Gastrocnemius medialis (tissue), 4 donors: Measurements from ENCODE around the gene ADGRG4. TPM values are rescaled to one million over a fixed set of nuclear protein-coding genes. Genes with fewer than 3 reads are reported as not detected.

Experiments used
- ATAC-seq, 2 donors: fragments of 150-250 bp; one replicate each; pipeline ENCODE4 v1.9.1; 2016
- DNase-seq, 2 donors: peaks; one replicate each; pipeline ENCODE4 v3.0.0-alpha.2; 2019
- H3K27ac ChIP-seq, 4 donors: fragments of 200-600 bp; sonication (generic); 1 replicate in 1 of 4; 2 replicates in 3 of 4; pipeline ENCODE4 v1.5.1; 2016 to 2018; ENCODE audit warnings: mild to moderate bottlenecking in 2 of 4, moderate library complexity in 1 of 4
- H3K27me3 ChIP-seq, 3 donors: fragments of 200-600 bp; sonication (generic) in 2 of 3; 1 replicate in 1 of 3; 2 replicates in 2 of 3; pipeline versions ENCODE4 v1.5.1 to v1.6.0; 2016 to 2019; ENCODE audit warnings: mild to moderate bottlenecking in 1 of 3, moderate library complexity in 1 of 3
- H3K36me3 ChIP-seq, 2 donors: fragments of 200-600 bp; sonication (generic) in 1 of 2; one replicate each; pipeline ENCODE4 v1.5.1; 2017 to 2018
- H3K4me1 ChIP-seq, 2 donors: fragments of 200-600 bp; sonication (generic) in 1 of 2; one replicate each; pipeline ENCODE4 v1.5.1; 2016 to 2017; ENCODE audit warnings: mild to moderate bottlenecking in 2 of 2
- H3K4me3 ChIP-seq, 4 donors: fragments of 200-600 bp; sonication (generic) in 3 of 4; 1 replicate in 1 of 4; 2 replicates in 3 of 4; pipeline ENCODE4 v1.5.1; 2016 to 2019; ENCODE audit warnings: mild to moderate bottlenecking in 2 of 4
- H3K9me3 ChIP-seq, 3 donors: fragments of 200-600 bp; sonication (generic) in 2 of 3; 1 replicate in 1 of 3; 2 replicates in 2 of 3; pipeline ENCODE4 v1.5.1; 2016 to 2019
- POLR2A ChIP-seq, 2 donors: fragments of 450-650 bp; IDR thresholded peaks; one replicate each; pipeline ENCODE4 v1.6.1; 2017; ENCODE audit warnings: antibody characterized with exemption in 2 of 2, mild to moderate bottlenecking in 2 of 2, moderate library complexity in 2 of 2
- in situ Hi-C, 4 donors: fragments of 200-750 bp; cut with MboI; loops; one replicate each; pipeline versions ENCODE4 v1.15.0 to v1.8.0; 2017; ENCODE audit warnings: low sequenced_read_pairs in 4 of 4
- intact Hi-C: fragments of 100-400 bp; cut with DNase I; formaldehyde crosslinking; loops from one replicate; pipeline ENCODE4 v1.15.1; 2023; ENCODE audit warnings: low total_unique reads
- total RNA-seq, 4 donors: library from RNA; depleted of rRNA; stranded (reverse); fragments of >200 nt; gene quantifications; one replicate each; pipeline versions ENCODE4 v1.1.0 to v1.2.3, GENCODE V29; 2016
- TF ChIP-seq, protein P1 (sequence below), 5 experiments: fragments of 450-650 bp in 3 of 5; fragments of 200-600 bp in 2 of 5; sonication (generic) in 2 of 5; IDR thresholded peaks in 4 of 5; conservative IDR thresholded peaks in 1 of 5; 1 replicate in 4 of 5; 2 replicates in 1 of 5; pipeline ENCODE4 v1.5.1; 2016 to 2019; ENCODE audit warnings: antibody characterized with exemption in 5 of 5, mild to moderate bottlenecking in 3 of 5, moderate library complexity in 3 of 5

Gene ADGRG4
- total RNA-seq, 4 donors from 2014 or later, result 0.04 TPM; not detected in 3

DNA sequence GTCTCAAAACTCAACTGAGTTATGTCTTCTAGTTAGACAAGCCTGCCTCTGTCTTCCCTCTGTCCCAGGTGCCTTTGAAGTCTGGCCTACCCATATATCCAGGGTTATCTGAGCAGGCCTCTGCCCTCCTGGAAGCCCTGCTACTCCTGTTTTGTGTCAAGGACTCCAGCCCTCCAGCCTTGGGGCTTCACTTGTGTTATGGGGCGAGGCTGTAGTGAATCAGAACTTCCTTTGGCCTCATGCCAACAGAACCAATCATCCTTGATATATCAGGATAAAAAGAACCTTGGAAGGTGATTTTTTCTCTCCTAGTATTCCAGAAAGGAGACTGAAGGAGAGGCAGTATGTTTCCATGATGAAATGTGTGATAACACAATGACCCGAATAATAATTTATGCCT, 8.9 kb upstream of the ADGRG4 start:
- Histone ChIP-seq H3K4me3 (no peak overlapping the region), H3K36me3 (no peaks in the 10 kb centered on the region), H3K9me3 (no peaks in the 10 kb centered on the region), H3K27ac (no peak overlapping the region), H3K4me1 (no peaks in the 10 kb centered on the region), H3K27me3 (no peaks in the 10 kb centered on the region)
- DNase-seq (no peak), ATAC-seq (no peak)
- intact Hi-C loops (no loop called here), in situ Hi-C loops (no loop called here)
- no peak for TF ChIP-seq POLR2A (IDR thresholded peaks at IDR 0.05)
- TF ChIP-seq, protein P1, sequence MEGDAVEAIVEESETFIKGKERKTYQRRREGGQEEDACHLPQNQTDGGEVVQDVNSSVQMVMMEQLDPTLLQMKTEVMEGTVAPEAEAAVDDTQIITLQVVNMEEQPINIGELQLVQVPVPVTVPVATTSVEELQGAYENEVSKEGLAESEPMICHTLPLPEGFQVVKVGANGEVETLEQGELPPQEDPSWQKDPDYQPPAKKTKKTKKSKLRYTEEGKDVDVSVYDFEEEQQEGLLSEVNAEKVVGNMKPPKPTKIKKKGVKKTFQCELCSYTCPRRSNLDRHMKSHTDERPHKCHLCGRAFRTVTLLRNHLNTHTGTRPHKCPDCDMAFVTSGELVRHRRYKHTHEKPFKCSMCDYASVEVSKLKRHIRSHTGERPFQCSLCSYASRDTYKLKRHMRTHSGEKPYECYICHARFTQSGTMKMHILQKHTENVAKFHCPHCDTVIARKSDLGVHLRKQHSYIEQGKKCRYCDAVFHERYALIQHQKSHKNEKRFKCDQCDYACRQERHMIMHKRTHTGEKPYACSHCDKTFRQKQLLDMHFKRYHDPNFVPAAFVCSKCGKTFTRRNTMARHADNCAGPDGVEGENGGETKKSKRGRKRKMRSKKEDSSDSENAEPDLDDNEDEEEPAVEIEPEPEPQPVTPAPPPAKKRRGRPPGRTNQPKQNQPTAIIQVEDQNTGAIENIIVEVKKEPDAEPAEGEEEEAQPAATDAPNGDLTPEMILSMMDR (IDR thresholded peaks at IDR 0.05 in 4 of 5, conservative IDR thresholded peaks at IDR 0.05 in 1 of 5), result no peak

DNA sequence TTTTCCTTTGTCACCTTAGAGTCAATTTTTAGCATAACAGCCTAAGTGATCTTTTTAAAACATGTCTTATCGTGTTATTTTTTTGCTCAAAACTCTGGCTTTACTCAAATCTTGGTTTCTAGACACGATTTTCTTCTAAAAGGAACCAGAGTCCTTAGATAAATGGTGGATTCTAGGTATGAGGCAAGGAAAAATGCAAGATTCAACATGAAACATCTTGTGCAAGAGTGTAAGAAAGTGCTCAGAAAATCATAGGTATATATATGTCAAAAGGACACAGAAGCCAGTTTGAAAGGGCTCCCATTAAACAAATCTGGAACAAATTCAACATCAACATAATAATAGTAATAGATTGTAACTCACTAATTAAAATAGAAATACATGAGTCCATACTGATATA, 8.1 kb upstream of the ADGRG4 start:
- ATAC-seq, result no peak
- H3K27ac ChIP-seq, result no peak overlapping the region

DNA sequence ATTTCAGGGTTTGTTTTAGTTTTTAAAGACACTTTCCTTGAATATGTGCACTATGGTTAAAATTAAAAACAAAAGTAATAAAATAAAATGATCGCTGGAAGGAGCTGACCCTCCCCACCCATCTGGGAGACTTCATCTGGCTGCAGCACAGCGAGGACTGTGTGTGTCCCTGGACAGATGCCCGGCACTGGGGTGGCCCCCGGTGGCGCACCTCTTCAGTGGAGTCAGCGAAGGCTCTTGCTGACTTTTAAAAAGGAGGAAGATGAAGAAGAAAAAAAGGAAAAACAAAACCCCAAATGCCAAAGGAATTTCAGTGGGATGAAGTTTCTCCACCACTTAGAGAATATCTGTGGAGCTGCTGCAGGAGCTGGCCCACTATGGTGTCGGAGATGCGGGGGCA, 5.4 kb upstream of the ADGRG4 start:
- TF ChIP-seq, protein P1 (IDR thresholded peaks at IDR 0.05 in 4 of 5, conservative IDR thresholded peaks at IDR 0.05 in 1 of 5), result no peak
- no peak for TF ChIP-seq POLR2A (IDR thresholded peaks at IDR 0.05)
- ATAC-seq (no peak), DNase-seq (no peak)
- no peaks in the 10 kb centered on the region for H3K4me1 ChIP-seq
- no peaks in the 10 kb centered on the region for H3K9me3 ChIP-seq
- in situ Hi-C loops, result no loop called here
- H3K36me3 ChIP-seq, result no peaks in the 10 kb centered on the region
- no peak overlapping the region for H3K27ac ChIP-seq
- H3K4me3 ChIP-seq, result no peak overlapping the region
- no peaks in the 10 kb centered on the region for H3K27me3 ChIP-seq
- intact Hi-C loops, result no loop called here

More for the DNA sequence above, 8.1 kb upstream of the ADGRG4 start:
- Histone ChIP-seq H3K36me3 (no peaks in the 10 kb centered on the region), H3K4me1 (no peaks in the 10 kb centered on the region), H3K4me3 (no peak overlapping the region), H3K9me3 (no peaks in the 10 kb centered on the region), H3K27me3 (no peaks in the 10 kb centered on the region)
- in situ Hi-C loops (no loop called here), intact Hi-C loops (no loop called here)
- no peak for DNase-seq
- no peak for TF ChIP-seq POLR2A (IDR thresholded peaks at IDR 0.05)
- TF ChIP-seq, protein P1 (IDR thresholded peaks at IDR 0.05 in 4 of 5, conservative IDR thresholded peaks at IDR 0.05 in 1 of 5), result no peak

DNA sequence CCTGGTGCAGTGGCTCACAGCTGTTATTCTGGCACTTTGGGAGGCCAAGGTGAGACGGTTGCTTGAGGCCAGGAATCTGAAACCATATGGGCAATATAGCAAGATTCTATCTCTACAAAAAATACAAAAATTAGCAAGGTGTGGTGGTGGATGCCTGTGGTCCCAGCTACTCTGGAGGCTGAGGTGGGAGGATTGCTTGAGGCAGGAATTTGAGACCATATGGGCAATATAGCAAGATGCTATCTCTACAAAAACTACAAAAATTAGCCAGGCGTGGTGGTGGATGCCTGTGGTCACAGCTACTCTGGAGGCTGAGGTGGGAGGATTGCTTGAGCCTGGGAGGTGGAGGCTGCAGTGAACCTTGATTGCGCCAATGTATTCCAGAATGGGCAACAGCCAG, 2.3 kb downstream of the ADGRG4 start:
- H3K4me3 ChIP-seq, result no peak overlapping the region
- no peak for DNase-seq
- in situ Hi-C loops (no loop called here), intact Hi-C loops (no loop called here)
- no peaks in the 10 kb centered on the region for H3K36me3 ChIP-seq
- ATAC-seq, result no peak
- TF ChIP-seq, protein P1 (IDR thresholded peaks at IDR 0.05 in 4 of 5, conservative IDR thresholded peaks at IDR 0.05 in 1 of 5), result no peak
- no peak for TF ChIP-seq POLR2A (IDR thresholded peaks at IDR 0.05)
- no peaks in the 10 kb centered on the region for H3K9me3 ChIP-seq
- peaks cover 0 to 4% (median 0%) of the 10 kb centered on the region in 3 donors for H3K27me3 ChIP-seq
- no peaks in the 10 kb centered on the region for H3K4me1 ChIP-seq
- H3K27ac ChIP-seq, result no peak overlapping the region

DNA sequence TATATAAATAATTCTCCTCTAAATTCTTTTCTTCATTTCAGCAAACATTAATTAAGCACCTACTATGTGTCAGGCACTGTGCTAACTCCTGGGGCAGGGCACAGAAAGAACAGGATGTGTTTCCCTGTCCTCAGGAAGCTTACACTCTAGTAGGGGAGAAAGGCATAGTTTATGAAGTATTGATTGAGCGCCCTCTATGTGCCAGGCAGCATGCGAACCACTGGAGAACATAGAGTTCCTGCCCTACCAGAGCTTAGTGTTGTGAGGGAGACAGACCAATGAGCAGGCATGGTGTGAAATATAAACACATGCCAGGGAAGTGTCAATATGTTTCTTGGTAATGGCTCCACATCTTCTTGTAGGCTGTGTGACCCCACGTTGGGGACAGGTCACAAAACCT, 3.7 kb downstream of the ADGRG4 start:
- no peak for DNase-seq
- in situ Hi-C loops (no loop called here), intact Hi-C loops (no loop called here)
- TF ChIP-seq, protein P1 (IDR thresholded peaks at IDR 0.05 in 4 of 5, conservative IDR thresholded peaks at IDR 0.05 in 1 of 5), result no peak
- TF ChIP-seq POLR2A (IDR thresholded peaks at IDR 0.05), result no peak
- no peak for ATAC-seq
- no peaks in the 10 kb centered on the region for H3K36me3 ChIP-seq
- H3K27me3 ChIP-seq, result peaks cover 0 to 4% (median 0%) of the 10 kb centered on the region in 3 donors
- H3K4me3 ChIP-seq, result no peak overlapping the region
- H3K27ac ChIP-seq, result no peak overlapping the region
- no peaks in the 10 kb centered on the region for H3K9me3 ChIP-seq
- H3K4me1 ChIP-seq, result no peaks in the 10 kb centered on the region
